Stimulated activated CD8-positive, alpha-beta memory T cell treated with anti-CD3 and anti-CD28 coated beads, Interleukin-4, amount 100 ng/mL, for 1 hour (primary cell): ENCODE measurements around the gene CRAT.

Experiments
- DNase-seq, 2 donors: peaks; one replicate each; pipeline ENCODE4 v3.0.0-alpha.2; 2020; ENCODE audit warnings: low read depth in 2 of 2, low spot score in 1 of 2

The CRAT gene

GRCh38 chr9:129110740-129111527, at the start of gene CRAT, which contains the start of gene PTPA:
CRAT (minus strand) TSS chr9:129110793; CDS start chr9:129110509, 284 bp downstream.
PTPA (plus strand) TSS chr9:129111415; CDS start chr9:129111601, 186 bp downstream.
- peak; percentile 92 to 95 for DNase-seq

- DNase-seq = no peak
These were observed 45.6 kb upstream of the CRAT start for GRCh38 chr9:129156163-129156562.

GRCh38 chr9:129154866-129155477, 44.4 kb upstream of the CRAT start:
- DNase-seq = no peak

- DNase-seq = no peak
These were observed 40.9 kb upstream of the CRAT start for GRCh38 chr9:129151469-129151868.

GRCh38 chr9:129150672-129151211, 40.1 kb upstream of the CRAT start:
- DNase-seq = no peak

GRCh38 chr9:129150122-129150521, 39.5 kb upstream of the CRAT start:
- no peak for DNase-seq

GRCh38 chr9:129149442-129149841, 38.8 kb upstream of the CRAT start:
- DNase-seq = no peak

- no peak for DNase-seq
These were observed 38.0 kb upstream of the CRAT start for GRCh38 chr9:129148463-129149204.

GRCh38 chr9:129146441-129146941, 35.9 kb upstream of the CRAT start:
- DNase-seq = no peak

- DNase-seq = no peak
These were observed 35.3 kb upstream of the CRAT start for GRCh38 chr9:129145841-129146292.

- DNase-seq = no peak
These were observed 34.7 kb upstream of the CRAT start for GRCh38 chr9:129145316-129145715.

- peak; percentile 52 to 53 for DNase-seq
These were observed 32.7 kb upstream of the CRAT start for GRCh38 chr9:129143031-129143927.

- no peak for DNase-seq
These were observed 31.7 kb upstream of the CRAT start for GRCh38 chr9:129142138-129142935.

- DNase-seq = no peak
These were observed 30.8 kb upstream of the CRAT start for GRCh38 chr9:129141066-129142041.

- DNase-seq = no peak
These were observed 29.9 kb upstream of the CRAT start for GRCh38 chr9:129140397-129141065.

- peak; percentile 59 to 62 for DNase-seq
These were observed 29.4 kb upstream of the CRAT start for GRCh38 chr9:129139993-129140396.

GRCh38 chr9:129139233-129139992, 28.8 kb upstream of the CRAT start:
- peak; percentile 28 to 56 for DNase-seq
